Hepatocyte (in vitro differentiated cells): ENCODE measurements around the gene WDR33. TPM values are rescaled to one million over a fixed set of nuclear protein-coding genes. Genes with fewer than 3 reads are reported as not detected.

ENCODE experiments used
- DNase-seq: peaks from one replicate; pipeline ENCODE4 v3.0.0-alpha.2; 2016; ENCODE audit warnings: low spot score
- H2AFZ ChIP-seq: fragments of 200-600 bp; sonication (generic); 2 replicates; pipeline ENCODE4 v1.6.0; 2016; ENCODE audit warnings: antibody characterized with exemption, mild to moderate bottlenecking
- H3K27ac ChIP-seq: fragments of 200-600 bp; sonication (generic); 2 replicates; pipeline ENCODE4 v1.5.1; 2016; ENCODE audit warnings: mild to moderate bottlenecking
- H3K27me3 ChIP-seq: fragments of 200-600 bp; sonication (generic); 2 replicates; pipeline ENCODE4 v1.6.1; 2016
- H3K36me3 ChIP-seq: fragments of 200-600 bp; sonication (generic); replicated peaks from 2 replicates; pipeline ENCODE4 v1.5.1; 2016; ENCODE audit warnings: low read depth; ENCODE audit not compliant: insufficient read depth
- H3K4me1 ChIP-seq: fragments of 200-600 bp; sonication (generic); 2 replicates; pipeline ENCODE4 v1.5.1; 2016; ENCODE audit warnings: mild to moderate bottlenecking, moderate library complexity; ENCODE audit not compliant: insufficient read depth
- H3K4me2 ChIP-seq: fragments of 200-600 bp; sonication (generic); 2 replicates; pipeline ENCODE4 v1.6.0; 2016
- H3K4me3 ChIP-seq: fragments of 200-600 bp; sonication (generic); 2 replicates; pipeline ENCODE4 v1.5.1; 2016; ENCODE audit warnings: mild to moderate bottlenecking
- H3K79me2 ChIP-seq: fragments of 200-600 bp; sonication (generic); 2 replicates; pipeline ENCODE4 v1.6.0; 2017; ENCODE audit warnings: mild to moderate bottlenecking
- H3K9me2 ChIP-seq: fragments of 200-600 bp; sonication (generic); replicated peaks from 2 replicates; pipeline ENCODE4 v1.6.0; 2017; ENCODE audit warnings: mild to moderate bottlenecking; ENCODE audit not compliant: insufficient read depth
- H3K9me3 ChIP-seq: fragments of 200-600 bp; sonication (generic); 2 replicates; pipeline ENCODE4 v1.5.1; 2016; ENCODE audit warnings: low read depth, mild to moderate bottlenecking
- H4K20me1 ChIP-seq: fragments of 200-600 bp; sonication (generic); 2 replicates; pipeline ENCODE4 v1.6.0; 2016; ENCODE audit warnings: mild to moderate bottlenecking; ENCODE audit not compliant: insufficient read depth, poor library complexity, severe bottlenecking
- CTCF ChIP-seq: fragments of 200-600 bp; sonication (generic); IDR thresholded peaks from 2 replicates; pipeline ENCODE4 v1.5.1; 2016; ENCODE audit warnings: antibody characterized with exemption, mild to moderate bottlenecking; ENCODE audit not compliant: poor library complexity
- EZH2 ChIP-seq: fragments of 200-600 bp; sonication (generic); IDR thresholded peaks from 2 replicates; pipeline ENCODE4 v1.6.1; 2016; ENCODE audit warnings: antibody characterized with exemption, mild to moderate bottlenecking, borderline replicate concordance
- EZH2phosphoT487 ChIP-seq: fragments of 200-600 bp; sonication (generic); IDR thresholded peaks from one replicate; pipeline ENCODE4 v1.6.1; 2018; ENCODE audit warnings: antibody characterized with exemption, mild to moderate bottlenecking, low read depth, moderate library complexity; ENCODE audit not compliant: unreplicated experiment, severe bottlenecking
- WGBS: methylation state at CpG from one replicate; pipeline ENCODE4 v1.1.6; 2016; ENCODE audit warnings: low lambda C conversion rate; ENCODE audit errors: missing lambda C conversion rate; 5-methylcytosine and 5-hydroxymethylcytosine counted together
- polyA plus RNA-seq: library from polyadenylated mRNA; unstranded; fragments of >200 nt; fragmentation: Nextera tagmentation; extraction: Ambion mirVana; gene quantifications from 2 replicates; pipeline ENCODE4 v1.2.1, GENCODE V29; 2016
- total RNA-seq: library from RNA; depleted of rRNA; stranded (reverse); fragments of >200 nt; gene quantifications from 2 replicates; pipeline ENCODE4 v1.2.3, GENCODE V29; 2014

WDR33 gene
- total and polyA plus RNA-seq, 2 experiments from 2014 or later = 43.3 to 47.5 TPM

GRCh38 chr2:127657232-127657595 is 153.8 kb downstream of the WDR33 start:
- Histone ChIP-seq H2AFZ (no peak overlapping the region), H3K9me3 (no peaks in the 10 kb centered on the region), H3K79me2 (no peaks in the 10 kb centered on the region), H3K27ac (no peak overlapping the region), H3K27me3 (no peaks in the 10 kb centered on the region), H3K4me2 (no peak overlapping the region), H3K9me2 (no peaks in the 10 kb centered on the region), H3K36me3 (no peaks in the 10 kb centered on the region), H3K4me1 (peaks cover 3% of the 10 kb centered on the region), H4K20me1 (no peaks in the 10 kb centered on the region), H3K4me3 (no peak overlapping the region)
- DNase-seq = no peak
- TF ChIP-seq EZH2 (no peak), CTCF (no peak), EZH2phosphoT487 (no peak)
- WGBS = 99% methylated on average over 17 of the region's 17 CpGs

GRCh38 chr2:127656569-127657231 is 154.3 kb downstream of the WDR33 start:
- no peaks in the 10 kb centered on the region for H3K36me3 ChIP-seq
- H2AFZ ChIP-seq = no peak overlapping the region
- 93% methylated on average over 15 of the region's 15 CpGs for WGBS
- no peak overlapping the region for H3K4me3 ChIP-seq
- H3K79me2 ChIP-seq = no peaks in the 10 kb centered on the region
- no peaks in the 10 kb centered on the region for H3K9me3 ChIP-seq
- H3K4me2 ChIP-seq = no peak overlapping the region
- H3K9me2 ChIP-seq = no peaks in the 10 kb centered on the region
- H3K27me3 ChIP-seq = no peaks in the 10 kb centered on the region
- no peaks in the 10 kb centered on the region for H4K20me1 ChIP-seq
- no peak for DNase-seq
- no peak for TF ChIP-seq EZH2phosphoT487
- no peak for TF ChIP-seq EZH2
- TF ChIP-seq CTCF = no peak
- no peaks in the 10 kb centered on the region for H3K4me1 ChIP-seq
- H3K27ac ChIP-seq = no peak overlapping the region

- Histone ChIP-seq H3K4me1 (no peaks in the 10 kb centered on the region), H4K20me1 (no peaks in the 10 kb centered on the region), H3K27ac (no peak overlapping the region), H3K9me3 (no peaks in the 10 kb centered on the region), H3K36me3 (no peaks in the 10 kb centered on the region), H3K4me3 (no peak overlapping the region), H2AFZ (no peak overlapping the region), H3K79me2 (no peaks in the 10 kb centered on the region), H3K9me2 (no peaks in the 10 kb centered on the region), H3K4me2 (no peak overlapping the region), H3K27me3 (no peaks in the 10 kb centered on the region)
- TF ChIP-seq EZH2 (no peak), CTCF (no peak), EZH2phosphoT487 (no peak)
- DNase-seq = no peak
- WGBS = 91% methylated on average over 16 of the region's 16 CpGs
Observed at GRCh38 chr2:127655209-127656073, 155.5 kb downstream of the WDR33 start.
